NCI-H446 treated with DMSO at 0.1 percent for 48 hours (cell line): ENCODE results near the gene SCN4B.

Source experiments
- DNase-seq: peaks from one replicate; lab custom pipeline; 2025; lab: John Stamatoyannopoulos, UW

The SCN4B gene

GRCh38 chr11:118129471-118130172, 23.0 kb downstream of the SCN4B start:
- DNase-seq = no peak

GRCh38 chr11:118128721-118129470, 23.7 kb downstream of the SCN4B start:
- DNase-seq = no peak

- no peak for DNase-seq
These were observed 24.3 kb downstream of the SCN4B start for GRCh38 chr11:118128310-118128709.

- DNase-seq = no peak
These were observed 26.4 kb downstream of the SCN4B start for GRCh38 chr11:118126082-118126838.

- DNase-seq = no peak
These were observed 27.6 kb downstream of the SCN4B start for GRCh38 chr11:118124929-118125535.

- no peak for DNase-seq
These were observed 31.8 kb downstream of the SCN4B start for GRCh38 chr11:118120793-118121192.

GRCh38 chr11:118117790-118118601, 34.6 kb downstream of the SCN4B start:
- no peak for DNase-seq

- no peak for DNase-seq
These were observed 37.6 kb downstream of the SCN4B start for GRCh38 chr11:118115048-118115447.

GRCh38 chr11:118114266-118114665, 38.4 kb downstream of the SCN4B start:
- no peak for DNase-seq

GRCh38 chr11:118112711-118113430, 39.8 kb downstream of the SCN4B start:
- DNase-seq = no peak

GRCh38 chr11:118111744-118112035, 40.9 kb downstream of the SCN4B start:
- no peak for DNase-seq

GRCh38 chr11:118111019-118111743, 41.4 kb downstream of the SCN4B start:
- DNase-seq = no peak

- no peak for DNase-seq
These were observed 43.4 kb downstream of the SCN4B start for GRCh38 chr11:118109231-118109630.

GRCh38 chr11:118108513-118108912, 44.1 kb downstream of the SCN4B start:
- DNase-seq = no peak

GRCh38 chr11:118106789-118107335, 45.8 kb downstream of the SCN4B start:
- no peak for DNase-seq

- DNase-seq = no peak
These were observed 46.8 kb downstream of the SCN4B start for GRCh38 chr11:118105657-118106305.

GRCh38 chr11:118104491-118104890, 48.1 kb downstream of the SCN4B start:
- no peak for DNase-seq

GRCh38 chr11:118102721-118103261, 49.8 kb downstream of the SCN4B start:
- no peak for DNase-seq

GRCh38 chr11:118100691-118101232, 51.9 kb downstream of the SCN4B start:
- no peak for DNase-seq
